GM12864 (cell line): Measurements from ENCODE around the gene ZDHHC1.
"Not testable (repeated sequence)": the region's sequence is repeated elsewhere in the genome, so short reads cannot be mapped to it uniquely, and the experiment has no call there.

Source experiments
- DNase-seq: peaks from one replicate; pipeline ENCODE4 v3.0.0-alpha.2; 2011; ENCODE audit warnings: low read depth
- H3K4me3 ChIP-seq: 2 replicates; pipeline ENCODE4 v1.5.1; 2011; ENCODE audit warnings: mild to moderate bottlenecking, low read depth, low read length, control low read depth
- CTCF ChIP-seq: IDR thresholded peaks from 2 replicates; pipeline ENCODE4 v1.5.1; 2011; ENCODE audit warnings: low read depth, mild to moderate bottlenecking, moderate library complexity, low read length, control low read depth, inconsistent platforms; ENCODE audit errors: missing control alignments

ZDHHC1 gene

GRCh38 chr16:67388591-67388990 is 27.7 kb downstream of the ZDHHC1 start:
- DNase-seq = no peak
- TF ChIP-seq CTCF = no peak

GRCh38 chr16:67388191-67388590 is 28.1 kb downstream of the ZDHHC1 start:
- TF ChIP-seq CTCF = no peak
- H3K4me3 ChIP-seq = no peak overlapping the region
- no peak for DNase-seq

More at GRCh38 chr16:67388591-67388990, 27.7 kb downstream of the ZDHHC1 start:
- H3K4me3 ChIP-seq = no peak overlapping the region

GRCh38 chr16:67387479-67388079 is 28.7 kb downstream of the ZDHHC1 start:
- TF ChIP-seq CTCF = no peak
- H3K4me3 ChIP-seq = no peak overlapping the region
- DNase-seq = no peak

GRCh38 chr16:67386861-67387455 is 29.3 kb downstream of the ZDHHC1 start:
- TF ChIP-seq CTCF = no peak
- no peak for DNase-seq
- no peak overlapping the region for H3K4me3 ChIP-seq

GRCh38 chr16:67384778-67385510 is 31.3 kb downstream of the ZDHHC1 start:
- DNase-seq = no peak
- no peak overlapping the region for H3K4me3 ChIP-seq
- no peak for TF ChIP-seq CTCF

GRCh38 chr16:67383284-67383683 is 33.0 kb downstream of the ZDHHC1 start:
- no peak for DNase-seq
- no peak for TF ChIP-seq CTCF
- H3K4me3 ChIP-seq = no peak overlapping the region

- H3K4me3 ChIP-seq = no peak overlapping the region
- TF ChIP-seq CTCF = no peak
- no peak for DNase-seq
Measured at GRCh38 chr16:67378642-67379041, 37.6 kb downstream of the ZDHHC1 start.

- DNase-seq, H3K4me3 ChIP-seq: not testable (repeated sequence)
Measured at GRCh38 chr16:67376012-67376411, 40.3 kb downstream of the ZDHHC1 start.
